ENCODE measurements around the gene TAS2R50. TPM values are rescaled to one million over a fixed set of nuclear protein-coding genes. Genes with fewer than 3 reads are reported as not detected.
A peak's percentile ranks its signal among the peaks of the same experiment; 100 is the strongest.
"Not testable (repeated sequence)": the region's sequence is repeated elsewhere in the genome, so short reads cannot be mapped to it uniquely, and the experiment has no call there.

The TAS2R50 gene
- total RNA-seq, result 1 to 10 TPM in 1 of 2 experiments, under 1 TPM in 1; 0.89 to 1.1 TPM

GRCh38 chr12:10986812-10987211 is at the start of gene TAS2R50:
TSS of gene TAS2R50 (minus strand) at chr12:10986912. CDS start at chr12:10986860, 52 bp downstream.
- CTCF ChIA-PET, result no interaction called here
- Mint-ChIP-seq H3K9me3 (ENCODE audit: low read depth) (no peaks in the 10 kb centered on the region), H3K36me3 (peaks cover 20% of the 10 kb centered on the region), H3K4me3 (no peak within 1 kb of the TSS), H3K4me1 (peaks cover 21% of the 10 kb centered on the region), H3K27ac (no peak within 1 kb of the TSS), H3K27me3 (peaks cover 24% of the 10 kb centered on the region)
- ATAC-seq, result no peak
- DNase-seq, result no peak

- DNase-seq; H3K27me3 Mint-ChIP-seq; ATAC-seq; H3K4me1 Mint-ChIP-seq; H3K9me3 Mint-ChIP-seq (ENCODE audit: low read depth); CTCF ChIA-PET; H3K4me3 Mint-ChIP-seq; H3K27ac Mint-ChIP-seq: not testable (repeated sequence)
- peaks cover 17% of the 10 kb centered on the region for H3K36me3 Mint-ChIP-seq
Measured at GRCh38 chr12:11033959-11034358, 47.2 kb upstream of the TAS2R50 start.

GRCh38 chr12:11031307-11031706 is 44.6 kb upstream of the TAS2R50 start, which contains the start of gene TAS2R31:
TSS of gene TAS2R31 (minus strand) at chr12:11031407. CDS start at chr12:11031335, 72 bp downstream.
- Mint-ChIP-seq H3K36me3 (peaks cover 24% of the 10 kb centered on the region), H3K27me3 (no peaks in the 10 kb centered on the region), H3K9me3 (ENCODE audit: low read depth) (no peaks in the 10 kb centered on the region), H3K4me1 (no peaks in the 10 kb centered on the region), H3K4me3 (no peak within 1 kb of the TSS), H3K27ac (no peak within 1 kb of the TSS)
- DNase-seq, result no peak
- ATAC-seq, result no peak
- CTCF ChIA-PET, result interaction anchor here (0.7 kb wide), 1 partner anchor 1021 kb away, joined by 3 read pairs; the partner anchor contains the start of gene CLEC12B

- no peak overlapping the region for H3K27ac Mint-ChIP-seq
- no peak for DNase-seq
- CTCF ChIA-PET, result no interaction called here
Measured at GRCh38 chr12:11026118-11026517, 39.4 kb upstream of the TAS2R50 start.

GRCh38 chr12:11023387-11023786 is 36.7 kb upstream of the TAS2R50 start:
- DNase-seq, result no peak
- ATAC-seq, result no peak
- Mint-ChIP-seq H3K4me3 (no peak overlapping the region), H3K9me3 (ENCODE audit: low read depth) (peaks cover 6% of the 10 kb centered on the region), H3K4me1 (no peaks in the 10 kb centered on the region), H3K27me3 (no peaks in the 10 kb centered on the region), H3K27ac (no peak overlapping the region), H3K36me3 (peaks cover 28% of the 10 kb centered on the region)
- CTCF ChIA-PET, result no interaction called here

More at GRCh38 chr12:11026118-11026517, 39.4 kb upstream of the TAS2R50 start:
- Mint-ChIP-seq H3K27me3 (no peaks in the 10 kb centered on the region), H3K4me3 (no peak overlapping the region), H3K36me3 (peaks cover 31% of the 10 kb centered on the region), H3K4me1 (no peaks in the 10 kb centered on the region), H3K9me3 (ENCODE audit: low read depth) (peaks cover 6% of the 10 kb centered on the region)
- ATAC-seq, result no peak

- DNase-seq, result no peak
- ATAC-seq, result no peak
- CTCF ChIA-PET, result no interaction called here
- Mint-ChIP-seq H3K27ac (no peak within 1 kb of the TSS), H3K4me3 (no peak within 1 kb of the TSS), H3K36me3 (peaks cover 22% of the 10 kb centered on the region), H3K27me3 (no peaks in the 10 kb centered on the region), H3K9me3 (ENCODE audit: low read depth) (peaks cover 6% of the 10 kb centered on the region), H3K4me1 (no peaks in the 10 kb centered on the region)
Measured at GRCh38 chr12:11022520-11022919, 35.8 kb upstream of the TAS2R50 start, which contains the start of gene TAS2R19. TSS of gene TAS2R19 (minus strand) at chr12:11022620. CDS start at chr12:11022571, 49 bp downstream.

- H3K36me3 Mint-ChIP-seq, result peaks cover 8% of the 10 kb centered on the region
- CTCF ChIA-PET, result no interaction called here
- H3K9me3 Mint-ChIP-seq (ENCODE audit: low read depth), result no peaks in the 10 kb centered on the region
- ATAC-seq, result no peak
- H3K27ac Mint-ChIP-seq, result no peak overlapping the region
- DNase-seq, result no peak
- H3K4me1 Mint-ChIP-seq, result no peaks in the 10 kb centered on the region
- H3K27me3 Mint-ChIP-seq, result no peaks in the 10 kb centered on the region
- no peak overlapping the region for H3K4me3 Mint-ChIP-seq
Measured at GRCh38 chr12:11016937-11017336, 30.2 kb upstream of the TAS2R50 start.

GRCh38 chr12:11015775-11016430 is 29.2 kb upstream of the TAS2R50 start:
- Mint-ChIP-seq H3K36me3 (peaks cover 6% of the 10 kb centered on the region), H3K9me3 (ENCODE audit: low read depth) (no peaks in the 10 kb centered on the region), H3K27ac (no peak overlapping the region), H3K4me1 (no peaks in the 10 kb centered on the region), H3K4me3 (no peak overlapping the region), H3K27me3 (no peaks in the 10 kb centered on the region)
- DNase-seq, result no peak
- CTCF ChIA-PET, result no interaction called here
- no peak for ATAC-seq

- Mint-ChIP-seq H3K4me3 (no peak overlapping the region), H3K9me3 (ENCODE audit: low read depth) (no peaks in the 10 kb centered on the region)
Measured at GRCh38 chr12:11014234-11014633, 27.5 kb upstream of the TAS2R50 start.

GRCh38 chr12:11007608-11008007 is 20.9 kb upstream of the TAS2R50 start:
- DNase-seq (no peak), ATAC-seq (no peak)
- Mint-ChIP-seq H3K4me3 (no peak overlapping the region), H3K9me3 (ENCODE audit: low read depth) (no peaks in the 10 kb centered on the region), H3K4me1 (no peaks in the 10 kb centered on the region), H3K36me3 (peaks cover 2% of the 10 kb centered on the region), H3K27ac (no peak overlapping the region), H3K27me3 (no peaks in the 10 kb centered on the region)
- CTCF ChIA-PET, result interaction anchor here (1.8 kb wide), 1 partner anchor 14 kb away, joined by 4 read pairs; no protein-coding TSS in a partner anchor

More at GRCh38 chr12:11014234-11014633, 27.5 kb upstream of the TAS2R50 start:
- CTCF ChIA-PET, result no interaction called here
- peaks cover 6% of the 10 kb centered on the region for H3K36me3 Mint-ChIP-seq
- DNase-seq (no peak), ATAC-seq (no peak)
- H3K27me3 Mint-ChIP-seq, result no peaks in the 10 kb centered on the region
- H3K27ac Mint-ChIP-seq, result no peak overlapping the region
- H3K4me1 Mint-ChIP-seq, result no peaks in the 10 kb centered on the region

- H3K36me3 Mint-ChIP-seq, result peaks cover 16% of the 10 kb centered on the region
- ATAC-seq (no peak), DNase-seq (no peak)
- no peaks in the 10 kb centered on the region for H3K27me3 Mint-ChIP-seq
- H3K4me3 Mint-ChIP-seq, result no peak within 1 kb of the TSS
- no peaks in the 10 kb centered on the region for H3K4me1 Mint-ChIP-seq
- CTCF ChIA-PET, result interaction anchor here (1.3 kb wide), 2 partner anchors 11 to 13 kb away, joined by 3 read pairs; no protein-coding TSS in a partner anchor
- peaks cover 3% of the 10 kb centered on the region for H3K9me3 Mint-ChIP-seq (ENCODE audit: low read depth)
- H3K27ac Mint-ChIP-seq, result no peak within 1 kb of the TSS
Measured at GRCh38 chr12:10998204-10998603, 11.5 kb upstream of the TAS2R50 start, which contains the start of gene TAS2R20. TSS of gene TAS2R20 (minus strand) at chr12:10998304. CDS start at chr12:10997875, 429 bp downstream.

GRCh38 chr12:10994307-10994706 is 7.6 kb upstream of the TAS2R50 start:
- Mint-ChIP-seq H3K27ac (no peak overlapping the region), H3K9me3 (ENCODE audit: low read depth) (no peaks in the 10 kb centered on the region), H3K27me3 (no peaks in the 10 kb centered on the region), H3K36me3 (peaks cover 29% of the 10 kb centered on the region), H3K4me1 (no peaks in the 10 kb centered on the region), H3K4me3 (no peak overlapping the region)
- DNase-seq (no peak), ATAC-seq (no peak)
- CTCF ChIA-PET, result no interaction called here

- H3K4me3 Mint-ChIP-seq, result no peak overlapping the region
Measured at GRCh38 chr12:10989107-10989506, 2.4 kb upstream of the TAS2R50 start.

GRCh38 chr12:10982244-10982643 is 4.5 kb downstream of the TAS2R50 start:
- Mint-ChIP-seq H3K9me3 (ENCODE audit: low read depth) (no peaks in the 10 kb centered on the region), H3K36me3 (peaks cover 17% of the 10 kb centered on the region), H3K27ac (no peak overlapping the region), H3K4me1 (peaks cover 25% of the 10 kb centered on the region), H3K27me3 (peaks cover 53% of the 10 kb centered on the region), H3K4me3 (no peak overlapping the region)
- CTCF ChIA-PET, result interaction anchor here (0.9 to 1.2 kb wide), 3 partner anchors 17 to 217 kb away, joined by 3 read pairs; partner anchors contain the start of gene SMIM10L1
- peak; percentile 93 for ATAC-seq
- DNase-seq, result peak; percentile 80

More at GRCh38 chr12:10989107-10989506, 2.4 kb upstream of the TAS2R50 start:
- no peak overlapping the region for H3K27ac Mint-ChIP-seq
- DNase-seq, result no peak
- ATAC-seq, result no peak
- H3K4me1 Mint-ChIP-seq, result peaks cover 3% of the 10 kb centered on the region
- peaks cover 27% of the 10 kb centered on the region for H3K36me3 Mint-ChIP-seq
- H3K27me3 Mint-ChIP-seq, result peaks cover 16% of the 10 kb centered on the region
- CTCF ChIA-PET, result no interaction called here
- no peaks in the 10 kb centered on the region for H3K9me3 Mint-ChIP-seq (ENCODE audit: low read depth)
